ENCODE results near the gene BTN2A1.

BTN2A1 gene

DNA sequence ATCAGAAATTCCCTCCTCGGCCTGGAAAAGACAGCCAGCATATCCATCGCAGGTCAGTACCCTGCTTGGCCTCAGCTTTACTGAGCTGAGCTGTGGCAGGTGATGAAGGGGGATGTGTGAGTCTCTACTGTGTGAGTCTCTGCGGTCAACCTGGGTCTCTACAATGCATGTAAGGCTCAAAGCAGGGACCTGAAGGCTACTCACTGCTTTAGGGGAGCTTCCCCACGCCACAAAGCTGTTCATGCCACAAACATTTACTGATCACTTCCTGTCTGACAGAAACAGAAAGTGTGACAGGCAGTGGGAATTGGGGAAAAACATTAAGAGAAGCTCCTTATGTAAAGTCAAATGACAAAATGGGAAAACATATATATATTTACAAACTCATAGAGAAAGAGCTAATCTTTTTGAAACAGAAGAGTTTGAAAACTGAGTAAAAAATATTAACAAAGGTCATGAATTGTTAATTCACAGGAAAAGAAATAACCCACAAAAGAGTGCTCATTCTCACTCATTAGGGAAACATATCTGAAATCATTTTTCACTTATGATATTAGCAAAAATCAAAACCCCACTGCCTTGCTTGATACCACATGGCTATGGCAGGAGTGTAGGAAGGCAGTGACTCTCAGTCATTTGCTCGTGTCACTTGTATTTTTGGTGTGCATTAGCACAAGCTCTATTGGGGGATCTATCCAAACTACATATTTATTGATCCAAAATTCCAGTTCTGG lies 11.7 kb upstream of the BTN2A1 start:
- no peak for DNase-seq (ENCODE audit: low read depth)
- no peak overlapping the region for H3K4me3 ChIP-seq (ENCODE audit: low read depth, low read length)
- TF ChIP-seq, protein P1, sequence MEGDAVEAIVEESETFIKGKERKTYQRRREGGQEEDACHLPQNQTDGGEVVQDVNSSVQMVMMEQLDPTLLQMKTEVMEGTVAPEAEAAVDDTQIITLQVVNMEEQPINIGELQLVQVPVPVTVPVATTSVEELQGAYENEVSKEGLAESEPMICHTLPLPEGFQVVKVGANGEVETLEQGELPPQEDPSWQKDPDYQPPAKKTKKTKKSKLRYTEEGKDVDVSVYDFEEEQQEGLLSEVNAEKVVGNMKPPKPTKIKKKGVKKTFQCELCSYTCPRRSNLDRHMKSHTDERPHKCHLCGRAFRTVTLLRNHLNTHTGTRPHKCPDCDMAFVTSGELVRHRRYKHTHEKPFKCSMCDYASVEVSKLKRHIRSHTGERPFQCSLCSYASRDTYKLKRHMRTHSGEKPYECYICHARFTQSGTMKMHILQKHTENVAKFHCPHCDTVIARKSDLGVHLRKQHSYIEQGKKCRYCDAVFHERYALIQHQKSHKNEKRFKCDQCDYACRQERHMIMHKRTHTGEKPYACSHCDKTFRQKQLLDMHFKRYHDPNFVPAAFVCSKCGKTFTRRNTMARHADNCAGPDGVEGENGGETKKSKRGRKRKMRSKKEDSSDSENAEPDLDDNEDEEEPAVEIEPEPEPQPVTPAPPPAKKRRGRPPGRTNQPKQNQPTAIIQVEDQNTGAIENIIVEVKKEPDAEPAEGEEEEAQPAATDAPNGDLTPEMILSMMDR (conservative IDR thresholded peaks at IDR 0.05; ENCODE audit: low read depth, low read length), result no peak

DNA sequence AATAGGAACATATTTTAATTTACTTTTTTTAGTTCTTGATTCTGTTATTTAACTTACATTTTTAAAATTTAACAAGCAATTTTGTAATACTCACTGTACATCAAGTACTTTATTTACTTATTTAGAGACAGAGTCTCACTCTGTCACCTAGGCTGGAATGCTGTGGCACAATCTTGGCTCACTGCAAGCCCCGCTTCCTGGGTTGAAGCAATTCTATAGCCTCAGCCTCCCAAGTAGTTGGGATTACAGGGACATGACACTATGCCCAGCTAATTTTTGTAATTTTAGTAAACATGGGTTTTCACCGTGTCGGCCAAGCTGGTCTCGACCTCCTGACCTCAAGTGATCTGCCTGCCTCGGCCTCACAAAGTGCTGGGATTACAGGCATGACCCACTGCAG lies 10.5 kb upstream of the BTN2A1 start:
- TF ChIP-seq, protein P1 (conservative IDR thresholded peaks at IDR 0.05; ENCODE audit: low read depth, low read length), result no peak
- no peak overlapping the region for H3K4me3 ChIP-seq (ENCODE audit: low read depth, low read length)
- DNase-seq (ENCODE audit: low read depth), result no peak

DNA sequence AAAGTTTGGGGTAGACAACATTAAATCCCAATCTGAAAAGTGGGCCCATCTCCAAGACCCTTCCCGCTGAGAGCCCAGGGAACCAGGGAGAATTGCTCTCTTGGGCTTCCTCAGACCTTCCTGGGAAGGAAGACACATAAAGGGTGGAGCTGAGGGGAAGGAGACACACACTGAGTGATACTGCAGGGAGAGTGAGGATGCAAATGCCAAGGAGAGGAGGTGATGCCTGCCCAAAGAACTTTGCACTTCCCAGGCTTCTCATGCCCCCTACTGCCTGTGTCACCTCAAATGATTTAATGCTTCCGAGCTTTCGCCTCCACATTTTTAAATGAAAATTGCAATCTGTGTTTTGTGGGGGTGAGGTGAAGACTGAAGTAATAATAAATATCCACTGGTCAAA lies 7.5 kb upstream of the BTN2A1 start:
- TF ChIP-seq, protein P1 (conservative IDR thresholded peaks at IDR 0.05; ENCODE audit: low read depth, low read length), result no peak
- H3K4me3 ChIP-seq (ENCODE audit: low read depth, low read length), result no peak overlapping the region
- DNase-seq (ENCODE audit: low read depth), result no peak

DNA sequence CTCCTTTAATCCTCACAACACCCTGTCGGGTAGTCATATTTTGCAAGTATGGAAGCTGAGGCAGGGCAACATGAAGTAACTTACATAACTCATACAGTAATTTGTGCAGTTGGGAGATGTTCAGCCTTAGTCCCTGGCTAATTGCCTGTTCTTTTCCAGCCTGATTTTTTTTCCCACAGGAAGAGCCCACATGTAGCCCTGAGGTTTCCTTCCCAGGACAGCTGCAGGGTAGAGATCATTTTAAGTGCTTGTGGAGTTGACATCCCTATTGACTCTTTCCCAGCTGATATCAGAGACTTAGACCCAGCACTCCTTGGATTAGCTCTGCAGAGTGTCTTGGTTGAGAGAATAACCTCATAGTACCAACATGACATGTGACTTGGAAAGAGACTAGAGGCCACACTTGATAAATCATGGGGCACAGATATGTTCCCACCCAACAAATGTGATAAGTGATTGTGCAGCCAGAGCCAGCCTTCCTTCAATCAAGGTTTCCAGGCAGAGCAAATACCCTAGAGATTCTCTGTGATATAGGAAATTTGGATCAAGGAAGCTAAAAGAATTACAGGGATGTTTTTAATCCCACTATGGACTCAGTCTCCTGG lies 5.0 kb upstream of the BTN2A1 start:
- DNase-seq (ENCODE audit: low read depth), result no peak
- TF ChIP-seq, protein P1 (conservative IDR thresholded peaks at IDR 0.05; ENCODE audit: low read depth, low read length), result no peak
- H3K4me3 ChIP-seq (ENCODE audit: low read depth, low read length), result no peak overlapping the region

DNA sequence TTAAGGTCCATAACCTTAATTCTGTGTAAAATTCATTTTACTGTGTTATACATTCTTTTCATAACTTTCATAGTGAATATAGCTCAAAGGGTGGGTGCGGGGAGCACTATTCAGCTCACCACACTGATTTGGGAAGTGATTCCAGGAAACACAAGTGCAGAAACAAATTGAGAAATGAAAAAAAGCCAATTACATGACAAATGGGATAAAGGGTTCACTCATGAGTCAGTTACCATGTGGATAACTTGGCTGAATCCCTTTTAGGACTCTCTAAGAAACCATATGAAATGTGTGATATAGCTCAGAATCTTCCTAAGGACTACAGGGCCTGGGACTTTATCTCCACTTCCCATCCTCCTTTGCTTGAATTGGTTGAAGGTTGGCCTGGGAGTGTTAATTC lies 3.1 kb upstream of the BTN2A1 start:
- TF ChIP-seq, protein P1 (conservative IDR thresholded peaks at IDR 0.05; ENCODE audit: low read depth, low read length), result no peak
- no peak overlapping the region for H3K4me3 ChIP-seq (ENCODE audit: low read depth, low read length)
- no peak for DNase-seq (ENCODE audit: low read depth)

DNA sequence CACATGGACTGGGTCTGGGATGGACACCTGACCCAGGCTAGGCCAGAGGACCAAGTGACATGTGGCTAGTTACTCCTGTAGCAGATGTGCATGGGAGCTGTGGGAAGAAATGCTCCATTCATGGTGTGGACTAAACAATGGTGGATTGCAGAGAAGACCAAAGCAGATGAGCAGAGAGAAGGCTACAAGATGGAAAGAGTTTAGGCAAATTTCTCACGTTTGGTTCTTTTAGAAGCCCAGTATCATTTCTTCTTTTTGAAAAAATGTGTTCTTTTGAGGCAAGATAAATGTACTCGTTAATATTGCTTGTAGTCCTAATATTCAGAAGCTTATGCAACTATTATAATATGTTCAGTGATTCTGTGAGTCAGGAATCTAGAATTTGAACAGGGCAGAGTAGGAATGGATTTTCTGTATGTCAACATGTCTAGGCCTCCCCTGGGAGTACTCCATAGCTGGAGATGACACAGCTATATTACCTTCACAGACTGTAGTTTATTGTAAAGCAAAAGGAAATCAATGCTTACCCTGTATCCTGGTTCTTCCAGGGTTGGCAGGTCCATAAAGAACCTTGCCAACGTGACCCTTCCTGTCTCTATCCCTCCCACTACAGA lies 2.3 kb upstream of the BTN2A1 start:
- H3K4me3 ChIP-seq (ENCODE audit: low read depth, low read length), result no peak overlapping the region
- peak; percentile 34 for DNase-seq (ENCODE audit: low read depth)
- TF ChIP-seq, protein P1 (conservative IDR thresholded peaks at IDR 0.05; ENCODE audit: low read depth, low read length), result no peak
